Measurements from ENCODE around the gene NRG2. TPM values are rescaled to one million over a fixed set of nuclear protein-coding genes. Genes with fewer than 3 reads are reported as not detected.

Gene NRG2
- total and polyA plus RNA-seq, 2 of the 8 experiments (the other 6 are each of a cell fraction or from before 2014, with no cell fraction given): 0.27 to 0.54 TPM

DNA sequence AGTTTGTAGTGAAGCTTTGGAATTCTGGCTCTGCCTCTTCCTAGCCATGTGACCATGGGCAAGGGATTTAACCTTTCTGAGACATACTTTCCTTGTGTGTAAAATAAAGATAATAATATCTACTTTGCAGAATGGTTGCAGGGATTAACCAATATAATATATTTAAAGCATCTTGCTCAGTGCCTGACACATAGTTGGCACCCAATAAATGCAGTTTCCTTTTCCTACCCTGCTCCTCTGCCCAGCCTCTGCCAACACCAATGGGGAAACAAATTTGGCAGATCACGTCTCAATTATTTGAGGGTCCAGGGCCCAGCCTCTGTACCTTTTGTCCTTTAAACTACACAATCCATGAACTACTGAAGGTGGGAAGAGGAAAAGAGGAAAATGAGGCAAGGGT lies 91.1 kb downstream of the NRG2 start:
- Histone ChIP-seq H4K5ac (ENCODE audit: insufficient read length, low read depth, low read length) (no peak overlapping the region), H3K9ac (replicated peaks in 1 of 4; ENCODE audit: extremely low read depth in 1 of 4, low read depth in 3 of 4, low read length in 3 of 4) (no peak overlapping the region), H3K14ac (ENCODE audit: insufficient read length) (no peak overlapping the region), H2BK5ac (ENCODE audit: low read depth, low read length) (no peak overlapping the region), H4K8ac (ENCODE audit: extremely low read depth, insufficient read depth, low read length) (no peak overlapping the region), H3K56ac (replicated peaks; ENCODE audit: insufficient read length, low read depth, low read length) (no peak overlapping the region), H4K91ac (replicated peaks; ENCODE audit: insufficient read length, low read length) (no peak overlapping the region), H3K18ac (ENCODE audit: extremely low read depth, low read length) (no peak overlapping the region), H3K27me3 (replicated peaks in 1 of 4; ENCODE audit: control insufficient read depth in 3 of 4, extremely low read depth in 1 of 4, insufficient read depth in 3 of 4, low read length in 3 of 4) (no peaks in the 10 kb centered on the region; a peak in 1 of 7 replicates), H4K20me1 (replicated peaks in 1 of 2; ENCODE audit: control insufficient read depth in 1 of 2, insufficient read depth in 2 of 2, low read length in 2 of 2) (no peaks in the 10 kb centered on the region), H3K4me3 (ENCODE audit: extremely low read depth in 1 of 4, insufficient read depth in 2 of 4, low read depth in 3 of 4, low read length in 4 of 4) (no peak overlapping the region), H3K79me2 (ENCODE audit: control insufficient read depth in 1 of 2, insufficient read depth in 2 of 2, low read length in 2 of 2) (no peaks in the 10 kb centered on the region), H3K79me1 (ENCODE audit: low read depth, low read length) (no peaks in the 10 kb centered on the region), H3K9me3 (ENCODE audit: insufficient read depth in 2 of 2, low read depth in 1 of 2, low read length in 1 of 2) (no peaks in the 10 kb centered on the region), H2AK5ac (ENCODE audit: low read depth, low read length) (no peak overlapping the region), H2BK12ac (ENCODE audit: low read depth, low read length) (no peak overlapping the region), H3K36me3 (ENCODE audit: control insufficient read depth in 2 of 4, insufficient read depth in 4 of 4, low read length in 3 of 4) (no peaks in the 10 kb centered on the region), H3K4ac (replicated peaks; ENCODE audit: insufficient read length, low read depth, low read length) (no peak overlapping the region), H2AFZ (ENCODE audit: low read length) (no peak overlapping the region), H3K23ac (ENCODE audit: insufficient read length) (no peak overlapping the region), H2BK15ac (ENCODE audit: low read length) (no peak overlapping the region), H3K4me1 (replicated peaks in 1 of 4; ENCODE audit: control insufficient read depth in 3 of 4, insufficient read depth in 4 of 4, low read length in 3 of 4) (peaks cover 2 to 19% (median 7%) of the 10 kb centered on the region in 4 experiments; a peak in 6 of 7 replicates), H3K4me2 (ENCODE audit: insufficient read depth in 1 of 2, low read depth in 2 of 2, low read length in 2 of 2) (no peak overlapping the region), H2BK120ac (replicated peaks; ENCODE audit: low read depth, low read length) (no peak overlapping the region), H3K27ac (ENCODE audit: low read depth, low read length) (no peak overlapping the region), H3K23me2 (ENCODE audit: low read depth, low read length) (peaks cover 3% of the 10 kb centered on the region; the same call in 1 of the 2 replicates), H2BK20ac (ENCODE audit: low read length) (no peak overlapping the region)
- ChIA-PET POLR2A (ENCODE audit: partially characterized antibody) (no interaction called here), CTCF (ENCODE audit: partially characterized antibody) (interaction anchor here (0.5 to 11.6 kb wide), 5 partner anchors 9 to 164 kb away, joined by 3 to 156 read pairs (median 3); no protein-coding TSS in a partner anchor)
- WGBS, 2 experiments (ENCODE audit: extremely low coverage in 1 of 2, insufficient coverage in 1 of 2, insufficient read length in 1 of 2, insufficient replicate concordance in 2 of 2, low coverage in 1 of 2, low lambda C conversion rate in 2 of 2, missing lambda C conversion rate in 1 of 2): 88% methylated on average over 1 of the region's 1 CpG; no CpG with 5 or more reads in 1 of the 2 experiments
- TF ChIP-seq SP2 (IDR thresholded peaks at IDR 0.05; ENCODE audit: low read length) (no peak), NANOG (IDR thresholded peaks at IDR 0.05; ENCODE audit: insufficient read depth, low read depth, low read length, poor library complexity, severe bottlenecking) (no peak), EZH2 (IDR thresholded peaks at IDR 0.05; ENCODE audit: low read depth, low read length, severe bottlenecking) (no peak), RXRA (IDR thresholded peaks at IDR 0.05; ENCODE audit: insufficient read depth, low read depth, low read length) (no peak), SIX5 (IDR thresholded peaks at IDR 0.05; ENCODE audit: low read depth, low read length) (no peak), EGR1 (IDR thresholded peaks at IDR 0.05; ENCODE audit: borderline replicate concordance, low read depth, low read length) (no peak)
- TF ChIP-seq, protein P1, sequence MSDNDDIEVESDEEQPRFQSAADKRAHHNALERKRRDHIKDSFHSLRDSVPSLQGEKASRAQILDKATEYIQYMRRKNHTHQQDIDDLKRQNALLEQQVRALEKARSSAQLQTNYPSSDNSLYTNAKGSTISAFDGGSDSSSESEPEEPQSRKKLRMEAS (IDR thresholded peaks at IDR 0.05): no peak
- FAIRE-seq (no peak), DNase-seq (ENCODE audit: low read depth in 1 of 2, low spot score in 2 of 2) (no peak)

All from H1 (cell line).